Stimulated activated naive CD8-positive, alpha-beta T cell treated with anti-CD3 and anti-CD28 coated beads, Interleukin-15, Interleukin-2, amounts not matched to agents 100 ng/mL and 50 ng/mL, for 24 hours (primary cell): Measurements from ENCODE around the gene ZFAND6.

ENCODE experiments used
- H3K27ac Mint-ChIP-seq: one replicate; pipeline ENCODE4 v1.8.0; 2021; ENCODE audit warnings: mild to moderate bottlenecking, mixed read lengths
- H3K27me3 Mint-ChIP-seq: one replicate; pipeline ENCODE4 v1.8.0; 2021; ENCODE audit warnings: mixed read lengths
- H3K36me3 Mint-ChIP-seq: one replicate; pipeline ENCODE4 v1.8.0; 2021; ENCODE audit warnings: low read depth, mixed read lengths
- H3K4me1 Mint-ChIP-seq: one replicate; pipeline ENCODE4 v1.8.0; 2021; ENCODE audit warnings: low read depth, mixed read lengths
- H3K4me3 Mint-ChIP-seq: one replicate; pipeline ENCODE4 v1.8.0; 2021; ENCODE audit warnings: mild to moderate bottlenecking, mixed read lengths
- H3K9me3 Mint-ChIP-seq: one replicate; pipeline ENCODE4 v1.8.0; 2021; ENCODE audit warnings: mixed read lengths

Gene ZFAND6

GRCh38 chr15:80157215-80157614, 97.7 kb downstream of the ZFAND6 start:
- Mint-ChIP-seq H3K4me3 (no peak overlapping the region), H3K36me3 (peaks cover 20% of the 10 kb centered on the region), H3K27me3 (no peaks in the 10 kb centered on the region), H3K4me1 (peaks cover 48% of the 10 kb centered on the region), H3K27ac (no peak overlapping the region), H3K9me3 (no peaks in the 10 kb centered on the region)

- Mint-ChIP-seq H3K36me3 (peaks cover 39% of the 10 kb centered on the region), H3K9me3 (no peaks in the 10 kb centered on the region), H3K4me3 (no peak overlapping the region), H3K4me1 (peaks cover 36% of the 10 kb centered on the region), H3K27me3 (no peaks in the 10 kb centered on the region), H3K27ac (peak overlapping the region; percentile 21)
These were observed 99.8 kb downstream of the ZFAND6 start for GRCh38 chr15:80159301-80159700.

GRCh38 chr15:80159811-80160569, 100.5 kb downstream of the ZFAND6 start:
- no peaks in the 10 kb centered on the region for H3K9me3 Mint-ChIP-seq
- no peaks in the 10 kb centered on the region for H3K27me3 Mint-ChIP-seq
- peaks cover 30% of the 10 kb centered on the region for H3K4me1 Mint-ChIP-seq
- peaks cover 44% of the 10 kb centered on the region for H3K36me3 Mint-ChIP-seq
- no peak overlapping the region for H3K4me3 Mint-ChIP-seq
- peak overlapping the region; percentile 47 for H3K27ac Mint-ChIP-seq

GRCh38 chr15:80160570-80161156, 101.2 kb downstream of the ZFAND6 start:
- peak overlapping the region; percentile 17 for H3K4me3 Mint-ChIP-seq
- no peaks in the 10 kb centered on the region for H3K27me3 Mint-ChIP-seq
- peak overlapping the region; percentile 82 for H3K27ac Mint-ChIP-seq
- H3K4me1 Mint-ChIP-seq: peaks cover 24% of the 10 kb centered on the region
- peaks cover 44% of the 10 kb centered on the region for H3K36me3 Mint-ChIP-seq
- H3K9me3 Mint-ChIP-seq: no peaks in the 10 kb centered on the region

- Mint-ChIP-seq H3K27me3 (no peaks in the 10 kb centered on the region), H3K27ac (no peak overlapping the region), H3K4me1 (peaks cover 22% of the 10 kb centered on the region), H3K36me3 (peaks cover 44% of the 10 kb centered on the region), H3K9me3 (no peaks in the 10 kb centered on the region), H3K4me3 (no peak overlapping the region)
These were observed 102.1 kb downstream of the ZFAND6 start for GRCh38 chr15:80161468-80162016.

- H3K9me3 Mint-ChIP-seq: no peaks in the 10 kb centered on the region
- H3K4me1 Mint-ChIP-seq: peaks cover 22% of the 10 kb centered on the region
- no peak overlapping the region for H3K27ac Mint-ChIP-seq
- H3K36me3 Mint-ChIP-seq: peaks cover 44% of the 10 kb centered on the region
- no peaks in the 10 kb centered on the region for H3K27me3 Mint-ChIP-seq
- no peak overlapping the region for H3K4me3 Mint-ChIP-seq
These were observed 102.6 kb downstream of the ZFAND6 start for GRCh38 chr15:80162059-80162554.

- Mint-ChIP-seq H3K4me3 (no peak overlapping the region), H3K27me3 (no peaks in the 10 kb centered on the region), H3K27ac (no peak overlapping the region), H3K36me3 (peaks cover 44% of the 10 kb centered on the region), H3K9me3 (no peaks in the 10 kb centered on the region), H3K4me1 (peaks cover 22% of the 10 kb centered on the region)
These were observed 103.7 kb downstream of the ZFAND6 start for GRCh38 chr15:80163217-80163616.

GRCh38 chr15:80163897-80164296, 104.4 kb downstream of the ZFAND6 start:
- H3K27ac Mint-ChIP-seq: no peak overlapping the region

GRCh38 chr15:80167936-80168335, 108.5 kb downstream of the ZFAND6 start:
- H3K27me3 Mint-ChIP-seq: no peaks in the 10 kb centered on the region
- no peak overlapping the region for H3K27ac Mint-ChIP-seq
- no peaks in the 10 kb centered on the region for H3K4me1 Mint-ChIP-seq
- peaks cover 26% of the 10 kb centered on the region for H3K36me3 Mint-ChIP-seq
- no peak overlapping the region for H3K4me3 Mint-ChIP-seq
- no peaks in the 10 kb centered on the region for H3K9me3 Mint-ChIP-seq

More at GRCh38 chr15:80163897-80164296, 104.4 kb downstream of the ZFAND6 start:
- Mint-ChIP-seq H3K4me1 (peaks cover 22% of the 10 kb centered on the region), H3K36me3 (peaks cover 44% of the 10 kb centered on the region), H3K27me3 (no peaks in the 10 kb centered on the region), H3K4me3 (no peak overlapping the region), H3K9me3 (no peaks in the 10 kb centered on the region)

- no peaks in the 10 kb centered on the region for H3K9me3 Mint-ChIP-seq
- no peaks in the 10 kb centered on the region for H3K4me1 Mint-ChIP-seq
- H3K27ac Mint-ChIP-seq: no peak overlapping the region
- peaks cover 21% of the 10 kb centered on the region for H3K36me3 Mint-ChIP-seq
- no peaks in the 10 kb centered on the region for H3K27me3 Mint-ChIP-seq
- no peak overlapping the region for H3K4me3 Mint-ChIP-seq
These were observed 108.9 kb downstream of the ZFAND6 start for GRCh38 chr15:80168421-80168820.

- Mint-ChIP-seq H3K27ac (no peak overlapping the region), H3K27me3 (no peaks in the 10 kb centered on the region)
These were observed 110.4 kb downstream of the ZFAND6 start for GRCh38 chr15:80169768-80170357.

GRCh38 chr15:80170596-80170995, 111.1 kb downstream of the ZFAND6 start:
- Mint-ChIP-seq H3K9me3 (no peaks in the 10 kb centered on the region), H3K27me3 (no peaks in the 10 kb centered on the region), H3K4me3 (no peak overlapping the region), H3K4me1 (no peaks in the 10 kb centered on the region), H3K27ac (no peak overlapping the region), H3K36me3 (peaks cover 7% of the 10 kb centered on the region)

More at GRCh38 chr15:80169768-80170357, 110.4 kb downstream of the ZFAND6 start:
- Mint-ChIP-seq H3K4me1 (no peaks in the 10 kb centered on the region), H3K36me3 (peaks cover 7% of the 10 kb centered on the region), H3K4me3 (no peak overlapping the region), H3K9me3 (no peaks in the 10 kb centered on the region)

GRCh38 chr15:80171787-80172186, 112.3 kb downstream of the ZFAND6 start:
- peaks cover 7% of the 10 kb centered on the region for H3K36me3 Mint-ChIP-seq
- H3K27me3 Mint-ChIP-seq: no peaks in the 10 kb centered on the region
- H3K4me3 Mint-ChIP-seq: no peak overlapping the region
- no peak overlapping the region for H3K27ac Mint-ChIP-seq
- no peaks in the 10 kb centered on the region for H3K4me1 Mint-ChIP-seq
- H3K9me3 Mint-ChIP-seq: no peaks in the 10 kb centered on the region

GRCh38 chr15:80172401-80172800, 112.9 kb downstream of the ZFAND6 start:
- Mint-ChIP-seq H3K27me3 (no peaks in the 10 kb centered on the region), H3K4me1 (no peaks in the 10 kb centered on the region), H3K27ac (no peak overlapping the region), H3K4me3 (no peak overlapping the region), H3K9me3 (no peaks in the 10 kb centered on the region), H3K36me3 (peaks cover 12% of the 10 kb centered on the region)
